Measurements from ENCODE around the gene ZNF317.

Gene ZNF317

GRCh38 chr19:9128171-9128570 lies 12.0 kb upstream of the ZNF317 start:
- H3K27ac ChIP-seq (ENCODE audit: low read length): no peak overlapping the region
- no peaks in the 10 kb centered on the region for H3K79me2 ChIP-seq (ENCODE audit: low read length)
- H3K9me2 ChIP-seq (replicated peaks; ENCODE audit: insufficient read depth, low read length): no peaks in the 10 kb centered on the region
- H3K4me3 ChIP-seq (ENCODE audit: low read length): no peak overlapping the region
- TF ChIP-seq EZH2 (optimal IDR thresholded peaks at IDR 0.05; ENCODE audit: low read depth, low read length): no peak
- TF ChIP-seq CTCF (IDR thresholded peaks at IDR 0.05; ENCODE audit: low read length): no peak
- no peak for TF ChIP-seq EZH2phosphoT487 (IDR thresholded peaks at IDR 0.05; ENCODE audit: low read length)
- no peaks in the 10 kb centered on the region for H3K9me3 ChIP-seq (replicated peaks; ENCODE audit: insufficient read depth, low read length)
- DNase-seq: no peak
- no peak overlapping the region for H2AFZ ChIP-seq (ENCODE audit: low read length)
- no peaks in the 10 kb centered on the region for H3F3A ChIP-seq (ENCODE audit: insufficient read depth, low read length)
- H3K9ac ChIP-seq (ENCODE audit: low read length): no peak overlapping the region
- H4K20me1 ChIP-seq (ENCODE audit: insufficient read depth, low read length): no peaks in the 10 kb centered on the region
- H3K27me3 ChIP-seq (replicated peaks; ENCODE audit: insufficient read depth, low read length): peaks cover 9% of the 10 kb centered on the region
- no peak overlapping the region for H3K4me2 ChIP-seq (ENCODE audit: low read depth, low read length)
- H3K4me1 ChIP-seq (ENCODE audit: low read length): no peaks in the 10 kb centered on the region
- H3K36me3 ChIP-seq (replicated peaks; ENCODE audit: insufficient read depth, low read length): no peaks in the 10 kb centered on the region

- H3K36me3 ChIP-seq (replicated peaks; ENCODE audit: insufficient read depth, low read length): no peaks in the 10 kb centered on the region
- H3K4me2 ChIP-seq (ENCODE audit: low read depth, low read length): no peak overlapping the region
- H3K27ac ChIP-seq (ENCODE audit: low read length): no peak overlapping the region
- H4K20me1 ChIP-seq (ENCODE audit: insufficient read depth, low read length): no peaks in the 10 kb centered on the region
- H3K27me3 ChIP-seq (replicated peaks; ENCODE audit: insufficient read depth, low read length): peaks cover 14% of the 10 kb centered on the region
- no peaks in the 10 kb centered on the region for H3K9me2 ChIP-seq (replicated peaks; ENCODE audit: insufficient read depth, low read length)
- no peaks in the 10 kb centered on the region for H3K79me2 ChIP-seq (ENCODE audit: low read length)
- no peaks in the 10 kb centered on the region for H3F3A ChIP-seq (ENCODE audit: insufficient read depth, low read length)
- no peaks in the 10 kb centered on the region for H3K9me3 ChIP-seq (replicated peaks; ENCODE audit: insufficient read depth, low read length)
- H3K4me1 ChIP-seq (ENCODE audit: low read length): no peaks in the 10 kb centered on the region
- no peak for TF ChIP-seq EZH2phosphoT487 (IDR thresholded peaks at IDR 0.05; ENCODE audit: low read length)
- no peak for TF ChIP-seq EZH2 (optimal IDR thresholded peaks at IDR 0.05; ENCODE audit: low read depth, low read length)
- TF ChIP-seq CTCF (IDR thresholded peaks at IDR 0.05; ENCODE audit: low read length): no peak
- H3K9ac ChIP-seq (ENCODE audit: low read length): no peak overlapping the region
- no peak overlapping the region for H2AFZ ChIP-seq (ENCODE audit: low read length)
- H3K4me3 ChIP-seq (ENCODE audit: low read length): no peak overlapping the region
- no peak for DNase-seq
Measured at GRCh38 chr19:9130965-9131364, 9.2 kb upstream of the ZNF317 start.

GRCh38 chr19:9132422-9132821 lies 7.8 kb upstream of the ZNF317 start:
- peaks cover 14% of the 10 kb centered on the region for H3K27me3 ChIP-seq (replicated peaks; ENCODE audit: insufficient read depth, low read length)
- DNase-seq: no peak
- H3K27ac ChIP-seq (ENCODE audit: low read length): no peak overlapping the region
- H2AFZ ChIP-seq (ENCODE audit: low read length): no peak overlapping the region
- H3K4me1 ChIP-seq (ENCODE audit: low read length): no peaks in the 10 kb centered on the region
- no peak for TF ChIP-seq EZH2phosphoT487 (IDR thresholded peaks at IDR 0.05; ENCODE audit: low read length)
- TF ChIP-seq CTCF (IDR thresholded peaks at IDR 0.05; ENCODE audit: low read length): no peak
- no peak for TF ChIP-seq EZH2 (optimal IDR thresholded peaks at IDR 0.05; ENCODE audit: low read depth, low read length)
- H3K4me3 ChIP-seq (ENCODE audit: low read length): no peak overlapping the region
- H4K20me1 ChIP-seq (ENCODE audit: insufficient read depth, low read length): no peaks in the 10 kb centered on the region
- no peaks in the 10 kb centered on the region for H3K9me2 ChIP-seq (replicated peaks; ENCODE audit: insufficient read depth, low read length)
- no peaks in the 10 kb centered on the region for H3K36me3 ChIP-seq (replicated peaks; ENCODE audit: insufficient read depth, low read length)
- no peak overlapping the region for H3K4me2 ChIP-seq (ENCODE audit: low read depth, low read length)
- H3F3A ChIP-seq (ENCODE audit: insufficient read depth, low read length): no peaks in the 10 kb centered on the region
- H3K9me3 ChIP-seq (replicated peaks; ENCODE audit: insufficient read depth, low read length): no peaks in the 10 kb centered on the region
- H3K79me2 ChIP-seq (ENCODE audit: low read length): no peaks in the 10 kb centered on the region
- no peak overlapping the region for H3K9ac ChIP-seq (ENCODE audit: low read length)

Measured in MM.1S (cell line).